COLO668 (cell line): Measurements from ENCODE around the gene GPC5.
"Not testable (repeated sequence)": the region's sequence is repeated elsewhere in the genome, so short reads cannot be mapped to it uniquely, and the experiment has no call there.

Experiments used
- DNase-seq: peaks from one replicate; lab custom pipeline; 2025; ENCODE audit not compliant: unreplicated experiment; lab: John Stamatoyannopoulos, UW

Gene GPC5

DNA sequence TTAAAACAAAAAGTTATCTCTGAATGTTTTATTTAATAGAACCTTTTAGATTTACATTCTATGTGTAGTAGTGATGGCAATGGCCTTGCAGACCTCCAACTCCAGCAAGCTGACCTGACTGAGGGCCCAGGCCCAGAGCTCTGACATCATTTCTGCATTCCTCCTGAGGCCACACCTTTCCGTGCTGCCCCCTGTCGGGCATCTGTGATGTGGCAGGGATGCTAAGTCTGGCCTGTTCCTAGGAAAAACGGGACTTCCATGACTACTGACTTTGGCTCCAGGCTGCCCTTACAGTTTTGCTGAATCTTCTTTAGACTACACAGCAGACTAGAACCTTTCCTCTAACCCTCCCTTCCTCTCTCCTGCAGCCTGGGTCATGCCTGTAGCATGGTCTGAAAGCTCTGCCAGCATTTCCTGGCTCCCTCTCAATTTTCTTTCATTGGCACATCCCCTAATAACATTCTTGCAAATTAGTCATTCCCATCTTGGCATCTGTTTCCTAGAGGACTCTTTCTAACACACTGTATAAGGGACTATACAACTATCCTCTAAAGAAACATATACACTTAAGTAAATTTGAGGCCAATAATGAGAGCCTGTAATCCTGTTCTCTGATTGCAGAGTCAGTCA, 249.1 kb downstream of the GPC5 start:
- DNase-seq = peak; percentile 50

- DNase-seq = no peak
These were observed 249.6 kb downstream of the GPC5 start for GRCh38 chr13:91648012-91648411.

- DNase-seq = no peak
These were observed 251.0 kb downstream of the GPC5 start for GRCh38 chr13:91649456-91649855.

- no peak for DNase-seq
These were observed 254.2 kb downstream of the GPC5 start for GRCh38 chr13:91652404-91653301.

DNA sequence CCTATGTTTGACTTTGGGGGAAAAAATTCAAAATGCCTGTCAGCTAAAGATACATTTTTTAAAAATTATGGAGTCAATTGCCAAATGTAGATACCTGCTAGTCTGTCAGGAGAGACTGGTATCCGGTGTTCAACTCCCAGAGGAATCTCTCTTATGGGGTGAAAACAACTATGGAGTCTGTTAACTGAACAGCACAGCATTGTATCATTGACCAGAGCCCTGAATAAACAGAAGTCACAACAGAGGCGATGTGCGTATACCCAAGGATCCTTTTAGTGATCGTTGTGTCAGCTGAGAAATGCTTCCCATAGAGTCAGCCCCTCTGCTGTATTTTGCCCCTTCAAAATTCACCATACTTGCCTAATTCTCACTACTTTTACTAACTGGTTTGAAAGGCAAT, 257.3 kb downstream of the GPC5 start:
- DNase-seq = no peak

- no peak for DNase-seq
These were observed 258.9 kb downstream of the GPC5 start for GRCh38 chr13:91657283-91657682.

GRCh38 chr13:91659256-91660075, 261.0 kb downstream of the GPC5 start:
- DNase-seq = no peak

DNA sequence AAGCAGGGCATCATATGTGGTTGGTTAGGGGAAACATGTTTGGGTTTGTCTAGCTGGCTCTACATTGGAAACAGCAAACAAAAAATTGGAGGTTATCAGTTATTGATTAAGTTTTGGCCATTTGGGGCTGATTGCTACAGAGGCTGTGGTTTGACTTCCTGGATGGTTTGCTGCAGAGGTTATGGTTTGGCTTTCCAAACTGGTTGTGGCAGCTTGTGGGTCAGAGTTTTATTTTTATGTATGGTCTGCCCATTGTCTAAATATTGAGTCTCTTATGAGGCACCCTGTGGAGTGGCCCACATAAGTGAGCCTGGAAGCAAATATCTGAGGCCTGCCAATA, 261.6 kb downstream of the GPC5 start:
- DNase-seq = peak; percentile 39

DNA sequence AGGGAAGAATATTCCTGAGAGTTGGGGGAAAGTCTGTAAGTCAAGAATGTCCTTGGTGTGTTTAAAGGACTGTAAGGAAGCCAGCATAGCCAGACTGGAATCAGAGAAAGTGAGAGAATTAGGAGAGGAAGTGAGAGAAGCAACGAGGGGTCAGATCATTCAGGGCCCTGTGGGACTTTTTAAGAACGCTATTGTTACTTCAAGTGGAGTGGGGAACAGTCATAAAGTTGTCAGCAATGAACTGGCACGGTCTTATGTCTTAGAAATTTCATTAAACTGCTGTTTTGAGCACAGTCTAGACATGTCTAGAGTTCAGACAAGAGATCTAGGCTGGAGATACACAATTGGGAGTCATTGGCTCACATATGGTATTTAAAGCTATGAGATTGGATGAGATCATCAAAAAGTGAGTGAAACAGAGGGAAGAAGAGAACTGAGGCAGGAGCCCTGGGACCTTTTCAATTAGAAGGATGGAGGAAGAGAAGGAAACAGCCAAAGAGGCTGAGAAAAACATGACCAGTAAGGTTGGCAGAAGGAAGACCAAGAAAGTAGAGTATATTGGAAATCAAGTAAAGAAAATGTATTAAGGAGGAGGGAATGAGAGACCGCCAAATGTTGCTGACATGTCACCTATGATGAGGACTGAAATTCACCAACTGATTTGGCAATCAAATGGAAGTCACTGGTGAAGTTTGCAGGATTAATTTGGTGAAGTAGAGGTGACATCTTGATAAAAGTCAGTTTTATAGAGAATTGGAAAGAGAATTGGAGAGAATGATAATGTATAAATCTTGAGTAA, 263.5 kb downstream of the GPC5 start:
- DNase-seq = no peak

GRCh38 chr13:91664039-91664438, 265.6 kb downstream of the GPC5 start:
- DNase-seq = no peak

DNA sequence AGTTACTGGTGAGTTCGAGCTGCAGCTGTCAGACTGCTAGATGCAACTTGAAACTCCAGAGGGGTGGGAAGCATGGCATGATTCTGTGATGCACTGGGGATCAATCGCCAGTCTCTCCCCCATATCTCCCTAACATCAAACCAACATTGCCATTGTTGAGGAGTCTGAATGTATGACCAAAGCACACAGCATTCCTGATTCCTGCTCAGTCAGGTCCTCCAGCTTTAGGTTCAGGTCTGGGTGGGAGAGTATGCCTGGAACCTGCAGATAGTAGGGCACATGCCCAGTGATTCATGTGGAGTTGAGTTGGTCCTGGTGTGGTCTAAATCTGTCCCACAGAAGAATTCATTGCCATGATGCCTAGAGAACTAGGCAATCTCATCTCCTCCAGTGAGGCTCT, 269.1 kb downstream of the GPC5 start:
- DNase-seq = no peak

GRCh38 chr13:91668866-91669495, 270.6 kb downstream of the GPC5 start:
- no peak for DNase-seq

- not testable (repeated sequence) for DNase-seq
These were observed 275.9 kb downstream of the GPC5 start for GRCh38 chr13:91674347-91674746.

DNA sequence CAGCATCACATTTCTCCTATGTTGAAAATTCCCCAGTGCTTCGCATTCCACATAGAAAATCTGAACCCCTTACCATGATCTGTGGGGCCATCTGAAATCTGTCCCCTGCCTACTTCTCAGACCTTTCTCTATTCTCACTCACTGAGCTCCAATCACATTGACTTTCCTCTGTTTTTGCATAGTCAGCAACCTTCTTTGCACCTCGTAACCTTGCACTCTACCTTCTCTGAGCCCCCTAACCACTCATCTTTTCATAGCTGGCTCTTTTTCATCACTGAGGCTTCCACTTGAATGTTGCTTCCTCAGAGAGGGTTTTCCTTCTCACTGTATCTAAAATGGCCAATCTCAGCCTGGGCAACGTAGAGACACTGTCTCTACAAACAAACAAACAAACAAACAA, 286.3 kb downstream of the GPC5 start:
- no peak for DNase-seq

DNA sequence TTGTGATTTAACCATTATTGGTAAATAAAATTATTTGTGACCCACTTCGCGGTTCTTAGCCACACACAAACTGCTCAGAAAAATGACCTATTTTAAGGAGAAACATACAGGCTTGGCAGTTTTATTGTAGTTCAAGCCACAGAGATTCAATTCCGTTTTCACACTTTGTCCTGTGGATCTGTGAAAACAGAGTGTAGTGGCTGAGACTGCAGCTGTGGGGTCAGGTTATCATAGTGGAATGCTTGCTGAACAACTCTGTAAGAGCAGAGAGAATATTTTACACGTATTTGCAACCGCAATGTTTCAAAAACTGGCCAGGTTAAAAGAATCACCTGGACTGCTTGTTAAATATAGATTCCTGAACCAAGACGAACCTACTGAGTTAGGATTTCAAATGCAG, 292.5 kb downstream of the GPC5 start:
- DNase-seq = no peak

DNA sequence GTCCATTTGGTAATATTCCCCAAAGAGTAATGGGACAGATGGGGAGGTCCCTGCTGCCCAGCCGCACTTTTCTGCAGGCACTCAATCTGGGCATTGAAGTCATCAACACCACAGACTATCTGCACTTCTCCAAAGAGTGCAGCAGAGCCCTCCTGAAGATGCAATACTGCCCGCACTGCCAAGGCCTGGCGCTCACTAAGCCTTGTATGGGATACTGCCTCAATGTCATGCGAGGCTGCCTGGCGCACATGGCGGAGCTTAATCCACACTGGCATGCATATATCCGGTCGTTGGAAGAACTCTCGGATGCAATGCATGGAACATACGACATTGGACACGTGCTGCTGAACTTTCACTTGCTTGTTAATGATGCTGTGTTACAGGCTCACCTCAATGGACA, 295.0 kb downstream of the GPC5 start:
- no peak for DNase-seq

- DNase-seq = no peak
These were observed 299.9 kb downstream of the GPC5 start for GRCh38 chr13:91698308-91698707.

DNA sequence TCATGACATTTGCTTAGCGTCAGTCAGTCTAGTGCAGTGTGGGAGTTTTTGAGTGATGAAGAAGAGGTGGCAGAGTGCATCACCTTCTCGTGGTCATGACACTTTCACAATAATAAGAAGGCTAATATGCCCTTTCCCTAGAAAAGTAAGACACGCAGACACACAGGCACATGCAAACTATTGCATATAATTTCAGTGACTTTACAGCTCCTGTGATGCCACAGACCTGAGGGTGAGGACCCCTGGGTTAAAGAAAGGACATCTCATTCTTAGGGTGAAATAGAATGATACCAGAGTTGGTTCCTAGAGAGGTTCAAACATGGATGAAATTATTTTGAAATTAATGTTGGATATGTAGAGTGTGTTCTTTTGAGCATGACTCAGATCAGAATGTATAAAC, 300.3 kb downstream of the GPC5 start:
- DNase-seq = no peak

DNA sequence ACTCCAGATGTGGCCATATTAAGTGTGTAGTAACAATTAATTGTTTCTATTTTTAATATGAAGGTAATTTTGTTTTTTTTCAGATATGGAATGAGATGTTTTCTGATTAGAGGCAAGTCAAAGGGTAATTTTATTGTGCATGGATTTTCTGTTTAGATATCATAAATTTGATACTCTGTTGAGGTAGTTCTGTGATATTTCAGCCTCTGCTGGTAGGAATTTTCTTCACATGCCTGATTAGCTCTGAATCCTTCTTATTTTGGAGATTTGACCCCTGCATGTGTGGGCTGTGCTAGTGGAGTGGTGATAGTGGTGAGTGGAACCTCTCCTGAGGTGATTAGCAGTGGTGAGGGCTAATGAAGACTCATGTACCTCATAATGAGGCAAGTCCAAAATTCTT, 301.4 kb downstream of the GPC5 start:
- no peak for DNase-seq

DNA sequence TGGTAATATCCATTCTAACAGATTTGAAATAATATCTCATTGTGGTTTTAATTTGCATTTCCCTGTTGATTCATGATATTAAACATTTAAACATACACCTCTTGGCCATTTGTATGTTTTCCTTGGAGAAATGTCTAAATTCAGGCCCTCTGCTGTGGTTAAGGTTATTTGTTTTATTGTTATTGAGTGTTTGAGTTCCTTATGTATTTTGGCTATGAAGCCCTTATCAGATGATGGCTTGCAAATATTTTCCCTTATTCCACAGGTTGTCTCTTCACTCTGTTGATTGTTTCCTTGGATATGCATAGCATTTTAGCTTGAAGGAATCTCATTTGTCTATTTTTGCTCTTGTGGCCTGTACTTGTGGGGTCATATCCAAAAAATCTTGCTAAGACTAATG, 303.6 kb downstream of the GPC5 start:
- DNase-seq = no peak

- DNase-seq = no peak
These were observed 304.0 kb downstream of the GPC5 start for GRCh38 chr13:91702411-91702810.
